Measurements from ENCODE around the gene EXOC3.
A peak's percentile ranks its signal among the peaks of the same experiment; 100 is the strongest.

EXOC3 gene

GRCh38 chr5:489689-490080, 46.7 kb downstream of the EXOC3 start:
- DNase-seq = no peak

DNA sequence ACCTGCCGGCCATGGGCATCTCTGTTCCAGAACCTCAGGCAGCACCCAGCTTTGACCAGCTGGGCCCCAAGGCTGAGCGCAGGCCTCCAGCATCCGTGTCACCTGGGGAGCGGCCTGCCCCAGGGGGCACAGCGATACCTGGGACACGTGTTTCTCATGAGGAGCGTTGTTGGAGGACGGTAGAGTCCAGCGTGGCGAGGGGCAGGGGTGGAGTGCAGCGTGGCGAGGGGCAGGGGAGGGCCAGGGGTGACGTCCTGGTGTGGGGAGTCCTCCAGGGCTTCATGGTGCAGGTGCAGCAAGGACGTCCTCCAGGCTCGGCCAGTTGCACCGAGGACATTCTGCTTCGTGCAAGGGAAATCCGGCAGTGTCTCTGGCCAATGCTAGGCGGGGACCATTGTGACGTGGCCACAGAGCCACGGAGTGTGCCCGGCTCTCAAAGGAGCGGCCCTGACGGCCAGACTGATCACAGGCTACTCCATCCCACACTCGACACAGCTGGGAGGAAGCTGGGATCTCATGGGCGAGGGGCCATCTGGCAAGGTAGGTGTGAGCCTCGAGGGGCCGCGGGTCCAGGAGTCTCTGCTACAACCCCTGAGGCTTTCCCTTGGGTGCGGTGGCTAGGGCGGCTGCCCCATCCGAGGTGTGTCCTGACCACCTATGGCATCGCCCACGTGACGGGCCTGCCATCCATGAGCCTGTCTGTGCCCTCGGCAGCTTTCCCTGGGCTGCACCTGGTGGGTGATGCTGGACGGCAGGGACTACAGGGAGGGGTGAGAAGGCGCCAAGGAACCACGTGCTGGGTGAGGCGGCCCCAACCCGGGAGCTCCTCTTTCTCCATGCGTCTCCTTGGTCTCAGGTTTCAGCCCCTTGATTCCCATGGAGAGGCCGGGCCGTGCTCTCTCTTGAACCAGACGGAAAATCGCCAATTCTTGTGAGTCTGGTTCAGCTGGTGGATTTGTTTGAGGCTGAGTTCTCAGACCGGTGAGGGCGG, 47.4 kb downstream of the EXOC3 start:
- peak; percentile 84 for DNase-seq

DNA sequence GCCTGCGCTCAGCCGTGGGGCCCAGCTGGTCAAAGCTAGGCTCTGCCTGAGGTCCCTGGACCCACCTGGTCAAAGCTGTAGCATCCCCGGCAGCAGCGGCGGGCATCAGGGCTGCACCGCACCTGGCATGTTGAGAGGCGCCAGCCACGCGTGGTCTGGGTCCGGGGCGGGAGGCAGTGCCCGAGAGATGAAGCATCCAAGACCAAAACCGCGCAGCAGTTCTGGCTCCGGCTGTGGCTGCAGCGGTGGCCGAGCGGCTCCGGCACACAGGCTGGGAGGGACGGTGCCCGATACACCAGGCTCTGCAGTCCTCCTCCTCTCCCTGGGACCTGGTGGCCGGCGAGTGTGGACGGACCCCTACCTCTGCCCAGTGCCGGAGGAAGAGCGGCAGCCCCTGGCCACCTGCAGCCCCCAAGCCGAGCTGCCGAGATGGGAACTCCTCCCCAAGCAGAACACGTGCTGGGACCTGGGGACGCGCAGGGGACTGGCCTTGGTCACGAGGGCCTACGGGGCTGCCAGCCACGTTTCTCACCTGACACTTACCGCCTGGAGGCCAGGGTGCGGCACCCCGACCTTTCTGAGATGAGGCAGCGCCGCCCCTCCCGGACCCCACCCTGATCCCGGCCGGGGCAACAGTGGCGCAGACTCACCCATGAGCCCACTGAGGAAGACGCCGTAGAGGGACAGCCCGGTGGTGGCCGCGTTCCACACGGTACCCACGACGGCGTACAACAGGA, 48.3 kb downstream of the EXOC3 start:
- DNase-seq = peak; percentile 57

DNA sequence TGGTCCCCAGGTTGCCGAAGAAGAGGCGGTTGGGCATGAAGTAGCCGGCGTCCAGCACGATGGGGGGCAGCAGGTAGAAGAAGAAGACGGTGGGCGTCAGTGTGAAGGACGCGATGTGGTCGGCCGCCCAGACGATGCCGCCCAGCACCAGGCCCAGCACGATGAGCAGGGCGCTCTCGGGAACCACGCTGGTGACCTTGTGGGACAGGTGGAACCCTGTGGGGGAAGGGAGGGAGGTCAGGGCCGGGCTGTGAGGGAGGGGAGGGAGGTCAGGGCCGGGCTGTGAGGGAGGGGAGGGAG, 48.8 kb downstream of the EXOC3 start:
- no peak for DNase-seq

GRCh38 chr5:492314-492893, 49.4 kb downstream of the EXOC3 start:
- DNase-seq = no peak

- DNase-seq = peak; percentile 60
Observed at GRCh38 chr5:493119-493701, 50.2 kb downstream of the EXOC3 start.

DNA sequence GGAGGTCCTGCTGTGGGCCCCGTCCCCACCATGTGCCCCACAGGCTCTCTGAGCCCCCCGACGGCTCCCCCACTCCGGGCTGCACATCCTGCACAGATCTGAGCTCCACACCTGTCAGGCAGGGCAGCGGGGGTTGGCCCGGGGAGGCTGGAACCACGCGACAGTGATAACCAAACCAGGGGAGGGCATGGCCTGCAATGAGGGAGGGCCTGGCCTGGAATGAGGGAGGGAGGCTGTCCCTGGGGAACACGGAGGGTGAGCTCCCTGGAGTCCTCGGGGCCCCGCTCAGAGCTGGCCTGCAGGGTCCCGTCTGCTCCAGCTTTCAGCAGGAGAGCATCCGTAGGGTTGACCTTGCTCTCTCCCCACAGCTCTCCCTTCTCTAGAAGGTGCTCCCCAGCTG, 50.8 kb downstream of the EXOC3 start:
- DNase-seq = no peak

GRCh38 chr5:494667-495255, 51.8 kb downstream of the EXOC3 start:
- DNase-seq = no peak

GRCh38 chr5:496028-496427, 53.1 kb downstream of the EXOC3 start:
- DNase-seq = no peak

- DNase-seq = no peak
Observed at GRCh38 chr5:497090-497700, 54.2 kb downstream of the EXOC3 start.

DNA sequence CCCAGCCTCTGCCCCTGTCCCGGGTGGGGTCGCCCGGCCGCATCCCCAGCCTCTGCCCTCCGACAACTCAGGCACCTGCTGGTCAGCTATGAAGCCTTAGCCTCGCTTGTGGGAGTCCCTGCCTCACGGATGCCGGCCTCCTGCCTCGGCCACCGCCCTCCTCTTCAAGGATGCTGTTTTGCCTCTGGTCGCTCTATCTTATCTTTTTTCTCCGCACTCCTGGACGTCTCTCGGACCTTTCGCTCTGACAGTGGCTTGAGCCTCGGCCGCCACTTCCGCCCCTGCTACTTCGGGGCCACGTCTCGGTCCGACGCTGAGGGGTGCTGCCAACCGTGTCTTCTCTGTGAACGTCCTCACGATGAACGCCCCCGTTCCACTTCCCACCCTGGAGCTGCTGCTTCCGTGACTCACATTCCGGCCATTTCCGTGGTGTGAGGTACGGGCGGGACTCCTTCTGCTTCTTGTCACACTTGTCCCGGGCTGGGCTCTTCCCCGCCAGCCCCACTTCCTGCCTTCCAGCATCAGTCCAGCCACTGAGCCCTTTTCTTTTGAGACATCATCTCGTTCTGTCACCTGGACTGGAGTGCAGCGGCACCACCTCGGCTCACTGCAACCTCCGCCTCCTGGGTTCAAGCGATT, 55.0 kb downstream of the EXOC3 start:
- no peak for DNase-seq

DNA sequence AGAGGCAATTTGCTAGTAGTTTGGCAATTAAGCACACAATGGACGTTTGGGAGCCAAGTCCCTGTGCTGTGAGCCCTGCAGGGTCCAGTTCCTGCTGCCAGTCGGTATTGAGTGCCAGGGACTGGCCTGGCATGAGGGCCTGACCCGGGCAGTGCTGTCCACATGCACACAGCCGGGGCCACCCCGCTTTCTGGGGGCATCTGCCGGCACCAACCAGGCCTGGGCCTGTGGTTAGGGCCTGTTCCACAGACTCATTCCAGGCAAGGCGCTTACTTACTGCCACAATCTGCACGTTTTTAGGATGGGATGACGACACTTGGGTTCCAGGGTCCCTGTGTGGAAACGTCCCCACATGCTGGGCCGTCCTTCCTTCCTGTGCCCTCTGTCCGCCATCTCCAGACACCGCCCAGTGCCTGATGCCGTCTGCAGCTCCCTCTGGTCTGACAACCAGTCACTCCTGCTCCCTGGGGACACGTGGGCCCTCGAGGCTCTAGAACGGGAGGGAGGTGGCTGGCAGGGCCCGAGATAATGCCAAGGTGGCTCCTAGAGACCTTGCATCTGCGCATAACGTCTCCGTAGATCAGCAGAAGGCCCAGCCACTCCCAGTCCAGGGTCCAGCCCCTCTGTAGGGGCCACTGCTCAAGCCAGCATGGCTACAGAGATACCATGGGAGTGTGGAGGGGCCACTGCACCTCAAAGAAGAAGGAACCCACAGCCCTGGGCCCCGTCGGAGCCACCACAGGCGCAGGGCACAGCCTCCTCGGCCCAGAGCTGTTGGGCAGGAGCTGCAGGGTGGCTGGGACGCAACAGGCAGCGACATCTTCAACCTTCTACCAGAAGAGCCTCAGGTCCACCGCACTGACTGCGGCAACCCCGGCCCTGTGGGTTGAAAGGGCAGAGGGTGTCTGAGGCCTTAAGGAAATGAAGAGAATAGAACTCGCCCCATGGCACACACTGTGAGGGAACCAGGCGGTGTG, 56.5 kb downstream of the EXOC3 start:
- DNase-seq = no peak

- DNase-seq = no peak
Observed at GRCh38 chr5:500491-500890, 57.5 kb downstream of the EXOC3 start.

DNA sequence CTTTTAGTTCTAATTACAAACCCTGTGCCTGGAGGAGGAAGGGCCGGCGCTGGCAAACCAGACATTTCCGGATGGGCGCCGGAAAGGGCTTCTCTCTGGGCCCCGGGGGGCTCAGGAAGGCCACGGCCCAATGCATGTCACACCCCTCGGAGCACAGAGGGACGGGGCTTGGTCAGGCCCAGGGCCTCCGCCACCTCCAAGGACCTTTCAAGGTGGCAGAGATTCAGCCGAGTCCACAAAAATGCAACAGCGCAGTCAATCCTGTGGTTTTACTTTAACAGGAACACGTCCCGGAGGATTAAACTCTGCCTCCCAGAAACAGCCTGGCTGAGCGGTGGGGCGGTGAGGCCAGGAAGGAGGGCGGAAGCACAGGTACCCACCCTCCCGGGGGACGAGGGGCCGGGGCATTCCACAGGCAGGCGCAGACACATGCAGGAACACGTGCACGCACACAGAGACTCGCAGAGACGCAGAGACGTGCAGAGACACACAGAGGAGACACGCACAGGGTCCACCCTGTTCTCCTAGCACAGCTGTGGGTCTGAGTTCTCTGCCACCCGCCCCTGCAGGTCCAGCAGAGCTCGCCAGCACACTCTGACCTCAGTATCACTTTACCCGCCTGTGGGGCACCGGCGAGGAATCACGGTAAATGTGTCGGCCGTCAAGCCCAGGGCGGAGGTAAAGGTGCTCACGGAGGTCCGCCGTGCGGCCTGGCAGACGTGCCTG, 58.3 kb downstream of the EXOC3 start:
- no peak for DNase-seq

DNA sequence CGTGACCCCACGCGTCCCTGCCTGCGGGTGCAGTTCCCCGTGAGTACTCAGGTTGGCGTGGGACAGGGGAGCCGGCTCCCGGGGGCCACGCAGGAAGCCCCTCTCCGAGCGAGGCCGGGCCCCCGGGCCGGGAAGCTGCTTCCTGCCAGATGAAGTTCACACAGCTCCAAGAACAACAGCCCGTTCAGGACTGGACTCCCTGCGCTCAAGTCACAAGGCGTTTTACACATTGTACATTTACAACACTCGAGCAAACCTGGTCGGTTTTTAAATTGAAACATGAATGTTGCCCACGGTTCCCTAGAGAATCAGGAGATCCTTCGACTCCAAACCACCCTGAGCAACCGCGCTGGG, 58.8 kb downstream of the EXOC3 start:
- no peak for DNase-seq

- no peak for DNase-seq
Observed at GRCh38 chr5:502325-503079, 59.5 kb downstream of the EXOC3 start.

GRCh38 chr5:504326-505154, 61.6 kb downstream of the EXOC3 start:
- no peak for DNase-seq

GRCh38 chr5:505951-506525, 63.1 kb downstream of the EXOC3 start:
- DNase-seq = peak; percentile 91

Data from DMS53 (cell line).